DMS153 treated with DMSO at 0.1 percent for 48 hours (cell line): Measurements from ENCODE around the gene GRIN2A.

Experiments used
- DNase-seq: peaks from one replicate; lab custom pipeline; 2025; ENCODE audit not compliant: unreplicated experiment; lab: John Stamatoyannopoulos, UW

GRIN2A gene

DNA sequence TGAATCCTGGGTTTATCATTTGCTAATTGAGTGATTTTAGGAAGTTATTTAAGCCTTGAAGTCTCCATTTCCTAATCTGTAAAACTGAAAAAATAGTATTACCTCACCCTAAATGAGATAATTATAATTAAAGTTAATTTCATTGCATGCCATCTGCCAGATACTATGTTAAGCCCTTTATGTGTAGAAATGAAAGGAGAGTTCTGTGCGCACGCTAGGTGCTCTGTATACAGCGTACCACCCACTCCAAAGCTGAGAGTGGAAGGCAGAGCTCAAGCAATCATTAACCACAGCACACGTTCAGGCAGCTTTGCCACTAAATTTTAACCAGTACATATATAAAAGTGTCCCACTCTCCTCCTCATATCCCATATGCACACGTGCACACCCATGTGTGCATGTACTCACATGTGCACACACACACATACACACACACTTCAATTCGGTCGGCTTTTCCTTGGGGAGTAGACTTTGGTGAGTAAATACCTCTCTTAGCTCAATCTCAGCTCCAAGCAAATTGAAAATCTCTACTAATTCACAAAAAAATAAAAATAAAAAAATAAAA is 204.8 kb downstream of the GRIN2A start:
- DNase-seq, result no peak

DNA sequence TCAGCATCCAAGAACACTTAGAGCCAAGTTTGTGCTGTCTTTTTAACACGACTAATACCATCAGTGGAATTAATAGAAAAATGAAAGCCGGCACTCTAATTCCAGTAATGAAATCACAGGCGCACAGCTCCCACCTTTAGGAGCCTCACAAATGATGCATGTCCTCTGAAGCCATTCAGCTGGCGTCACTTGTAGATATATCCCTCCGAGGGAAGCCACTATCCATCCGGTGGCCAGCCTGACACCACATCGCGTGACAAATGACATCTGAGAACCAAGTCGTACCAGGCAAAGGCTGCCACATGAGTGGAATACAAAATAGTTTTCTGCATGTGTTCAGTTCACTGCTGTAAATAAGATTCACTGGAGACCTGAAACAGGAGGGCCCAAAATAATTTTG is 205.6 kb downstream of the GRIN2A start:
- DNase-seq, result no peak

DNA sequence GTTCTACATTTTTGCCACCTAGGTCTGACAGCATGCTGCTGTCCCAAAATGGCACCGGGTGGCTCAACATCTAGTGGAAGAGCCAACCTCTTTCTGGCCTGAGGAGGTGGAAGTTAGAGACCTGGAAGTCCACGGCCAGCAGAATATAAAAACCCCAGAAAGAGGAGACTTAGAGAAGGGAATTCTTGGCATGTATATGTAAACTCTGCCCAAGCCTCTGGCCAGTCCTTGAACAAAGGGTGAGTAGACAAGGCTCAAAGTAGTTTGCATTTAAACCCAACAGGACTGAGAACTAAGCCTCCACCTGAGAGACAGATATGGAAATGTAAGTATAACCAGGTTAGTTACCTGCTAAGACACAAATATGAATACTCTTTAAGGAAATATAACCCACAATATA is 210.3 kb downstream of the GRIN2A start:
- no peak for DNase-seq

DNA sequence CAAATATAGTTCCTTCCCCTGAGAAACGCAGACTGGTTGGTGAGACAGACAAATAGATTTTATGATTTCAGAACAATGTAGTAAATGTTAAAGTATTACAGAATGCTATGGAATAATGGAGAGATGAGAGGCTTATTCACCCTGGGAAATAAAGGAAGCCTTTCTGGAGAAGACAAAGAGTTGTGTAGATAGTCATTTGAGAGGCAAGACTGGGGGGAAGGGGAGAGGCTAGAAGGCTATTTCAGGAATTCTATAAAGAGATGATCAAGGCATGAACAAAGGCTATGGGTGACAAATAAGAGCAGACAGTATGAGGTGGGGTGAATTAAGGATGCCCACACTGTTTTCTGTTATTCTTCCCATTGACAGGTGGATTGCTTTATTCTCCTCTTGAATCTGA is 211.4 kb downstream of the GRIN2A start:
- no peak for DNase-seq

DNA sequence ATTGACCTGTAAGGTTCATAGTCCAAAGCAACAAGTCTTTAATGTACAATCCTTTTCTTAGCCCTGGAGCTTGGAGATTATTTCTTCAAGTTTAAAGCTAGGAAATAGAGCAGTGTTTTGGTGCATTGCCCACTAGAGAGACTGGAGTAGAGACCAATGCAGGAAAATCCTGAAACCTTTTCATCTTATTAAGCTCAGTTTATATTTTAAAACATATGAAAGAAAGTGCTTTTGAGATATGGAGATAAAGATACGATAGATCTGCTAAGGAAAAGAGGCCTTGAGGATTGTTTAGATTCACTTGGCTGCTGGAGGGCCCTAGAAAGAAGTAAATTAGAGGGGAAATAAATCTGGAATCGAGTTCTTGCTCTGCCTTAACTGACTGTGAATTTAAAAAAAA is 212.0 kb downstream of the GRIN2A start:
- no peak for DNase-seq

DNA sequence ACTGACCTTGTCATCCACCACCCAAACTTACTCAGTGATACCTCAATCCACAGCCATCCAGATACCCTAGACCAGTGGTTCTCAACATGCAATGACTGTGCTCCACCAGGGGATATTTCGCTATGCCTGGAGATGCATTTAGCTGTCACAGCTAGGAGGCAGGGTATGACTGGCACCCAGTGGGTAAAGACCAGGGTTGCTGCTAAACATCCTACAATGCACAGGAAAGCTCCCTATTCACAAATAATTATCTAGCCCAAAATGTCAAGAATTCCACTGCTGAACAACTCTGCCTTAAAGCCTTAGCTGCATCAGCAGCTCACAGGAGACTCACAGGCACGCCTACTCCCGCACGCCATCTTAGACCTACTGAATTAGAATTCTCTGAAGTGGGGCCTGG is 212.6 kb downstream of the GRIN2A start:
- no peak for DNase-seq

DNA sequence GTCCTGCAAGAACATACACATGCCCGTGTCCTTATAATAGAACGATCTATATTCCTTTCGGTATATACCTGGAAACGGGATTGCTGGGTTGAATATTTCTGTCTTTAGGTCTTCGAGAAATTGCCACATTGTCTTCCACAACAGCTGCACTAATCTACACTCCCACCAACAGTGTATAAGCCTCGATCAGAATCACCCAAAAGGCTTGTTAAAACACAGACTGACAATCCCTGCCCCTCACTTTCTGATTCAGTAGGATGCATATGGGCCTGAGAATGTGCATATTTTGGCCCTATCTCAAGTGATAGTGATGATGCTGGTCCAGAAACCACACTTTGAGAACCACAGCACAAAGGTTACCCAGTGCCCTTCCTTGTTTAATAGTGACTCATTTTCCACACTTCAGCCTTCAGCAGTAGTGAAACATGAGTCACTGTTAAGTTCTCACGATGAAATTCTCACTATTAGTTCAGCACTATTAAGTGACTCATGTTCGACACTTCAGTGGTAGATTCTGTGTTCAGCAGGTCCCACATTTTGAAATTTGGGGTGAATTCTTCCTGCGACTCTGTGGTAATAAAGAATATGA is 215.6 kb downstream of the GRIN2A start:
- DNase-seq, result no peak

DNA sequence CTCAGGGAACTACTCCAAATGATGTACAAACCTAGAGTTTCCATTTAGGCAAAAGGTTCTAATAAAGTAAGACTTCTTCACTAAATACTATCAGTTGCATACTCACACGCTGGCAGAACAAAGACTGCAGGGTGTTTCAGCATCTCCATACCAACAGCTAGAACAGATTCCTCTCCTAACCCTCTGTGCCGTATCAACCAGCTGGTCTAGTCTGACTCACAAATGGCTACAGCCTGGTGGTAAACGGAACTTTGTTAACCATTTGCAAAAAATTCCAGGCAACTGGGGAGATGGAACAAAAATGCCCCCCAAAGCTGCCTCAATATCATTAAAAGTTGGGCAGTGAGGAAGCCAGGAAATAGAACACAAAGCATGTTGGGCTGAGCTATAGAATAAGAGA is 217.1 kb downstream of the GRIN2A start:
- DNase-seq, result no peak

DNA sequence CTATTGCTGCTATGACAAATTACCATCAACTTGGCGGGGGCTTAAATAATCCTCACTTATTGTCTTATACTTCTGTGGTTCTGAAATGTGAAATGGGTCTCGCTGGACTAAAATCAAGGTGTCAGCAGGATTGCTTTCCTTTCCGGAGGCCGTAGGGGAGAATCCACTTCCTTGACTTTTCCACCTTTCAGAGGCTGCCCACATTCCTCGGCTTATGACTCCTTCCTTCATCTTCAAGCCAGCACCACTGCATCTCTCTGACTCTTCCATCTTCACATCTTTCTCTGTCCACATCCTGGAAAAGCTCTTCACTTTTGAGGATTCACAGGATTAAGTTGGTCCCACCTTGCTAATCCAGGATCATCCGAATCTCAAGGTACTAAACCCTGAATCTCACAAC is 217.8 kb downstream of the GRIN2A start:
- no peak for DNase-seq

DNA sequence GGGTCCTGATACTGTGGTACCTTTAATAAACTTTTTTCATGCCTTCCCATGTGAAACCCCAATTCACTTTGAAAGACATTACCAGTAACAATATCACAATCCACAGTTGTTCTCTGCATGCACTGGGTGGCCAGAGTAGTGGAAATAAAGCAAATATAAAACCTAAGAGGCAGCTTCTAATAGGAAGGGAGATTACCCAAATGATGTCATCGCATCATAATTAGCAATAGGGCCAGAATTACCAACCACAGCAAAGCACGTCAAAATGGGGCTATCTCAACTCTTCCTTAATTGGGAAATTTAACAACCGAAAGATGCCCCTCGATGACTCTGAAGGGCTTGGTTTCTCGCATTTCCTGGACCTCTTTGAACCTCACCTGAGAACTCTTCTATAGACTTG is 224.8 kb downstream of the GRIN2A start:
- no peak for DNase-seq

DNA sequence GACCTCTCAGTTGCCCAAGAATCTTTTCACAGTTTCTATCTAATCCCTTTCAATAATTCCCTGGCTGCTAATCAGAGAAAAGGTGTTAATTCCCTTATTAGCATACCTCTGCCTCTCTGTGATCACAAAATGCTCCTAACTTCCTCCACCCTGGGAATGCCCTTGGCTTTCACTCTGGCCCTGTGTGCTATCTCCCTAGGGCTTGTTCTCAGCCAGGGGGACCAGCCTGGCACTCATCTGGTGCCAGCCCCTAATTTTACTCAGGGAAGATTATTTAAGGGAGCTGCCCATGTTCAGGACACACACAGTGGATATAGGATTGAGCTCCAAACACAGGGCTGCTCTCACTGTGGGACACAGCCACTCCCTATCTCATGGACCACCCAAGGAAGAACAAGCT is 225.2 kb downstream of the GRIN2A start:
- no peak for DNase-seq

DNA sequence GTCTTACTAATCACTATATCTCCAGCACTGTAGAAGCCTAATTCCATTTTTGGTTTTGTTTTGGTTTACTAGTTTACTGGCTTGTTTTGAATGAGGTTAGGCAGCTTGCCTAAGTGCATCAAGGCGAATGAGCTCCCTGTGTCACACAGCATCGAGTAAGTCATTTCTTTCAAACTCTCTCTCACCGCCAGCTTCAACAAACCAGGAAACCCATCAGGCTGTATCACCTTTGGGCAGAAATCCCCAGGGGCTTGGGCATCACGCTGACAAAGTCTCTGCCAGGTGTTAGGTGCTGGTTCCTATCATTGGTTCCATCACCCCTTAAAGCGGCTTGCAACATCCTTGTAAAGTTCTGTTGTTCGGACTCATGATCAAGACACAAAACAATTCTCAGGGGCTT is 226.6 kb downstream of the GRIN2A start:
- no peak for DNase-seq

DNA sequence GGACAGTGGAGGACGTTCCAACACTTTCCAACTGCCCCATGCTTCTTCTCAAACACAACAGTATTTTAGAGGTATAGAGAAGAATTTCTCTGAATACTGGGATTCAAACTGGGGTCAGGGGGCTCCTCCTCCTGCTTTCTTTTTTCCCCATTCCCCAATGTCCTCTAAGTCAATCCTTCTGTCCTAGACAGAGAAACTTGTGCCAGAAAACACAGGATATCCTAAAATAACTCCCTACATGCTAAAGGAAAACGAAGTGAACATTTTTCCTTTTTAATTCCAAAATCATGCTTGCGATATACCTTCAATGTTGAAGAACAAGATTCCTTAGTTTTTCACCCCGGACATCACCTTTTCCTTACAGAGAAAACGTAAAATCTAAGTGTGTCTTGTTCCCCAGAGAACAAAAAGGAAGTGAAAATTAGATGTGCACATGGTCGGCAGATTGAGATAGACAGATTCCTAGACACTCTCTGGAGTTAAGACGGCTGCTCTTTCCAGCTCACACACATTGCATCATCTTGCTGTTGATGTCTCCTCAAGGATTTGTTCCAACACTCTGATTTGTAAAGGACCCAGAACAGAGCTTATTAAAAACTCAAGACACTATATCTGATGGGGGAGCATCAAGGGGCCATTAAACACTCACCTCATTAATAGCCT is 228.2 kb downstream of the GRIN2A start:
- DNase-seq, result no peak

DNA sequence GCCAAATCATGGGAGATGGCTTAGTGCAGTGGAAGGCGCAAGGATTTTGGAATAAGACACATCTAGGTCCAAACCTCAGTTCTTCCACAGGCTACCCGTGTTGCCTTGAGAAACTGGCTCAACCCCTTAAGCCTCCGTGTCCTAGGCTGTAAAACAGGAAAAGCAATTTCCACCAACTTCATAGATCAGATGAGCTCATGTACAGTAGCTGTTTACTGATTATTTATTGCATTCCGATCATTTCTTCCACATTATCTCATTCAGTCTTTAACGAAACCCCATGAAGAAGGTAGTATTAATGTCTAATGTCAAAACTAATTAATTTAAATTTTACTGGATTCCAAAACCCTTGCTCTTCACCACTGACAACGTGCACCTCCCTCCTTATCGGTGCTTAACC is 231.6 kb downstream of the GRIN2A start:
- no peak for DNase-seq

DNA sequence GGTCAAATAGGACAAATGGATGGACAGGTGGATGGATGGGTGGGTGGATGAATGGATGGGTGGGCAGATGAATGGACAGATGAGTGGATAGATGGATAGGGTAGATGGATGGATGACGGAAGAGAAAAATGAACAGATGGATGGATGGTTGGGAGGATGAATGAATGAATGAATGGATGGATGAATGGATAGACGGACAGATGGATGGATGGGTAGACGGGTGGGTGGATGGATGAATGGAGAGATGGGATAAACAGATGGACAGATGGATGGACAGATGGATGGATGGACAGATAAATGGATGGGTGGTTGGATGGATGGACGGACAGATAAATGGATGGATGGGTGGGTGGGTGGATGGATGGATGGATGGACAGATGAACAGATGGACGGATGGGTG is 232.8 kb downstream of the GRIN2A start:
- DNase-seq, result no peak

DNA sequence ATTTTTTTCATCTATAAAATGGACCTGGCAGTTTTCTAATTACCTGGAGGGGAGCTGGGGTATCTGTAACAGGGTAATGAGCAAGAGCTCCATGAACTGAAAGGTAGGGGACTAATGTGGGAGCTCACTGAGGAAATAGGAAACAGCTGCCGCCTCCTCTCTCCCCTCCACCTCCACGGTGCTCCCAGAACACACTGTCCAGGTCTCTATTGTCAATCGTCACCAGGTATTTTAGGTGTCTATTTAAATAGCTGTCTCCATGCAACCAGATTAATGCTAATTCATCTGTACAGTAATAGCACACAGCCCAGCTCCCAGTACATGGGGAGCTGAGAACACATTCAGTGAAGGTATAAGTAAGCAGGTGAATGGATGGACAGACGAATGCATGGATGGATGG is 233.3 kb downstream of the GRIN2A start:
- no peak for DNase-seq

DNA sequence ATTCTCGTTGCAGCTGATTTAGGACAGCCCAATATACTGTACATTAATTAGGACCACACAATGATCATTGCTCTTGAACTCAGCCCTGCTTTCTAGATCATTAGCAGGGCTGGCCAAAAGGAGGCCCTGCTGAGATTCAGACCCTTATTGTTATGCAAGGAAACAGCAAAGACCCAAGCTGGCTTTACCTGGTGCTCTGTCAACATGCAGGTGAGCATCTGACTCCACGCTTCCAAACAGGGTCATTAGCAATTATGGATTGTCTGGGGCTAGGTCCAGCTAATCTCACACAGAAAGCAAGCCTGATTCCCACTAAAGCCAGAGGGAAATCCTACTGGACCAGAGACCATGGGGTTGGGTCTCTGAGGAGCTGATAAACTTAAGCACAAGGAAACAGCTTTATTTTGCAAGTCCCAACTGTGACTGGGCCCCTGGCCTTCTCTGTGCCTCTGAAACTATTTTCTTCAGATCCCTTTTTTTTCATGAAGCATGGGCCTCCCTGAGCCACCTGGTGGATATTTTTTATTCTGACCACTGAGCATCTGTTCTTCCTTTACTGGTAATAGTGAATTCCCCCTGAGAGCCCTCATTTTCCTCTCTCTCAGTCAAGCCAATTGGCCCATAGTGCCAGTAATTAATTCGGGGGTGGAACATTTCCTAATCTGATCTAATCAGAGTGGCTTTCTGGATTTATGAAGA is 236.1 kb downstream of the GRIN2A start:
- DNase-seq, result no peak

DNA sequence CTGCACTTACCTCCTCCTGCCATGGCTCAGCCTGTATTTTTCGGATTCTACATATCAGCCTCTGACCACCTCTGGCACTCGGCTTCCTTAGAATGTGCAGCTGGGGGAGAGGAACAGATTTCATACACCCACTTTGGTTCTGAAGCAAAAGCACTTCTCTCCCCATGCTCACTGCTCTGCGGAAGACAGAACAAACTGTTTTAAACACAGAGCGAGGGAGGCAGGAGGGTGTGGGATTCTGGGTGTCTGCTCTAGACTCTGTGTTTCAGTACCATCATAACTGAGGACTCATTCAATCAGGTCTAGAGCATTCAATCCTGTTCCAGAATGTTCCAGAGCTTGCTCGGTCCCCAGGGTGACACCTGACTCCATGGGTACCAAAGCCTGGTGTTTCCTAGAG is 239.1 kb downstream of the GRIN2A start:
- no peak for DNase-seq

DNA sequence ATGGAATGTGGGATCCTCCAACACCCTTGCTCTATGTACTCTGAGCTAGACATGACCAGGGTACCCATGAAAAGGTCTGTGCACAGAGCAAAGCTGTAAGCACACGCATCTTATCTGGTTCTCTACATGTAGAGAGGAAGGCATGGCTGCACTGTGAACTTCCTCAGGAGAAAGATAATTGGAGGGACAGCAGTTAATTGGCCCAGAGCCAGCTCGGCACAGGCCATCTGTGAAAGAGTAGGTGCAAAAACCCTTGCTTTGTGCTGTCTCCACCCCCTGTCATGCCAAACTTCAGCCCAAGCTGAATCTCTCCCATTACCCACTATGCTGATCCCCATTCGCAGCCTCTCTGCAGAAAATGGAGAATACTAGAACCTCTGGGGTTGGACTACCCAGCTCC is 241.0 kb downstream of the GRIN2A start:
- DNase-seq, result no peak

DNA sequence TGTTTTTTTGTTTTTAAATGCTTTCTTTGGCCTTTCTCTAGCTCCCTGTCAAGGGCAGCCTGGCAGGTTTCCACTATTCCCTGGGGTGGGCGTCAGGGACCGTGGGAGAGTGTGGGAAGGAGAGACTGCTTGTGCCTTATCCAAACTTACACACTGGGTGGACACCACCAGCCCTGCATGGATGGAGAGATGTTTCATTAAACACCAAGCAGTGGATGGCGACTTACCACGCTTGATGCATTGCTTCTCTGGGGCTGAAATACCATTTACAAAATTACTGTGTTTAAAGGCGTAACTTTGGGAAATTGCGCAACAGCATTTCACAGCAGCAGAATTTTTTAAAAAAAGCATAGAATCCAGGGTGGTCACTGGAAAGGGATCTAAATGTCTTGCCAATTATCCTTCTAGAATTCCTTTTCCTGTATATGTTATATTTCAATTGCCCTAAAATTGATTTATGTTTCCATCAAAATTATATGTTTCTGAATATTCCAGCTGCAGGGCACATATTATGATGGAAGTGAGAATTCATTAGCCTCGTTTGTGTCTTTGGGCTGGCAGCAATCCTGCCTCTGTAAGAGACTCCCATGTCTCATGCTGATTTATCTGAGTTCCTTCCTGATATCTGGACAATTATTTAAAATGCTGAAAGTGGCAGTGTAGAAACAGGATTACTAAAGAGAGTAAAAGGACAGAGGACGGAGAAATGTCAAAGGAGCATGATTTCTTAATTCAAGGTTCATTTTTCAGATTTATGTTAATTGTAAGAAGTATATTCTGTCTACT is 247.3 kb downstream of the GRIN2A start:
- DNase-seq, result no peak

DNA sequence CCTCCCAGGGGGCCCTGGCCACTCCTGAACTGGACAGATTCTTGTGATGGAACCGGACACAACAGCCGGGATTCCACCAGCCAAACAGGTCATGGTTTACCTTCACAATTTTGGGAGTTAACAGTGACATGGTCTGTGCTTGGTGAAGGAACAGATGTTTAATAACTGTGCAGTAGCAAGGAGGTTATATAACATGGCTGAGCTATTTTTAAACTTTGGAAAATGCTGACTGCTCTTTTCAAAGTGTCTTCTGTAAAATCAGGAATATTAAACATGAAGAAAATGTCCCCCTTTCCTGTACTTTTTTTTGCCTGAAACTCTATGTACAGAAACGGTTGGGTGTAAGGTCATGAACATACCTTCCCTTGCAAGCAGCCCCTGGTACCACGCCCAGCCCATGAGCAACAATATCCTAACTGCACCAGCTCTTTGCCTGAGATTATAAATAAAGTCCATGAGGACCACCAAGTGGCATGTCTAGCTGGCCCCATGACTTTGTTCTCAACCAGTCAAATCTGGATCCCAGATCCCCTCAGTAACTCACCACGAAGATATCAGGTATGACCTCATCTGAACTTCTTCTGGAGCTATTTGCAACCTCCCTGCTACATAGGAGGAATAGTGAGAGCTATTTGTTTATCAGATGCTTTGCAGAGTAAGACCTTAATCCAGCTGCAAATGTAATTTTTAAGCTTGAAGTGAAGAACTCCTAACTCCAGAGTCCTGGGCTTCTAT is 249.1 kb downstream of the GRIN2A start:
- no peak for DNase-seq
